HepG2 (cell line): ENCODE data around the gene DDX50. TPM values are rescaled to one million over a fixed set of nuclear protein-coding genes. Genes with fewer than 3 reads are reported as not detected.

Experiments
- ATAC-seq: fragments of 200-7000 bp; cut with Tn5 transposase; 3 replicates; pipeline ENCODE4 v1.9.1; 2020; ENCODE audit warnings: mild to moderate bottlenecking, moderate library complexity
- BruUV-seq: library from RNA; stranded (reverse); fragments of 400-500 nt; replicated peaks from 2 replicates; lab custom pipeline; 2021; lab: Mats Ljungman, UMichigan
- CTCF ChIA-PET: fragments of 300-600 bp; formaldehyde crosslinking; extraction: SDS; loops from one replicate; lab custom pipeline; 2021; ENCODE audit warnings: low total read pairs, inconsistent platforms, low intra/inter-chr PET ratio; lab: Yijun Ruan, JAX
- POLR2A ChIA-PET: fragments of 350-600 bp; sonication (Branson Sonifier 250); formaldehyde crosslinking; loops from one replicate; lab custom pipeline; 2020; ENCODE audit warnings: antibody characterized with exemption, inconsistent platforms; lab: Yijun Ruan, JAX
- DNase-seq: peaks from one replicate; pipeline ENCODE4 v3.0.0-alpha.2; 2015; ENCODE audit warnings: low spot score
- FAIRE-seq: peaks from 3 replicates; lab custom pipeline; 2011; peaks lifted over from hg19 to GRCh38; lab: Jason Lieb, UNC
- H2AFZ ChIP-seq: one replicate; pipeline ENCODE4 v1.6.1; 2011; ENCODE audit warnings: low read length, inconsistent platforms
- H3K27ac ChIP-seq: fragments of 300-600 bp; 3 replicates; pipeline ENCODE4 v1.8.0; 2011; ENCODE audit warnings: mixed run types, mild to moderate bottlenecking, mixed read lengths, low read length, inconsistent platforms; ENCODE audit not compliant: insufficient read depth; ENCODE audit errors: extremely low read length
- H3K27me3 ChIP-seq, 2 experiments: fragments of 200-600 bp in 1 of 2; 2 replicates in 1 of 2; 3 replicates in 1 of 2; pipeline versions ENCODE4 v1.6.0 to v1.8.0; 2011; ENCODE audit warnings: low read length in 2 of 2, mild to moderate bottlenecking in 2 of 2, moderate library complexity in 2 of 2, inconsistent platforms in 1 of 2; ENCODE audit not compliant: insufficient read depth in 2 of 2, control insufficient read depth in 1 of 2
- H3K36me3 ChIP-seq, 2 experiments: fragments of 200-600 bp in 1 of 2; replicated peaks in 1 of 2; 2 replicates in 1 of 2; 3 replicates in 1 of 2; pipeline versions ENCODE4 v1.5.1 to v1.8.0; 2011; ENCODE audit warnings: low read length in 2 of 2, inconsistent platforms in 1 of 2; ENCODE audit not compliant: insufficient read depth in 2 of 2, control insufficient read depth in 1 of 2
- H3K4me1 ChIP-seq: 2 replicates; pipeline ENCODE4 v1.5.1; 2012; ENCODE audit warnings: low read length, inconsistent platforms; ENCODE audit not compliant: insufficient read depth
- H3K4me2 ChIP-seq: 2 replicates; pipeline ENCODE4 v1.6.0; 2011; ENCODE audit warnings: low read depth, low read length, inconsistent platforms
- H3K4me3 ChIP-seq, 3 experiments: fragments of 200-600 bp in 1 of 3; sonication (generic), shearing (Covaris generic) in 1 of 3; replicated peaks in 1 of 3; 2 replicates each; pipeline ENCODE4 v1.5.1; 2011 to 2016; ENCODE audit warnings: low read length in 3 of 3, inconsistent platforms in 2 of 3, low read depth in 2 of 3, mild to moderate bottlenecking in 2 of 3, control low read depth in 1 of 3, mixed read lengths in 1 of 3; ENCODE audit not compliant: insufficient read depth in 1 of 3
- H3K79me2 ChIP-seq: one replicate; pipeline ENCODE4 v1.6.1; 2011; ENCODE audit warnings: low read length, inconsistent platforms; ENCODE audit not compliant: insufficient read depth
- H3K9ac ChIP-seq: 2 replicates; pipeline ENCODE4 v1.6.0; 2011; ENCODE audit warnings: mild to moderate bottlenecking, low read depth, low read length, inconsistent platforms; ENCODE audit not compliant: insufficient read depth
- H3K9me3 ChIP-seq: 2 replicates; pipeline ENCODE4 v1.5.1; 2012; ENCODE audit warnings: mild to moderate bottlenecking, low read length
- H4K20me1 ChIP-seq: 2 replicates; pipeline ENCODE4 v1.6.0; 2011; ENCODE audit warnings: inconsistent platforms, mild to moderate bottlenecking, low read length, moderate library complexity; ENCODE audit not compliant: insufficient read depth
- TBX2 ChIP-seq: sonication (generic); formaldehyde crosslinking; IDR thresholded peaks from 2 replicates; pipeline ENCODE4 v1.5.0; 2020; ENCODE audit warnings: missing genetic modification reagents, mild to moderate bottlenecking, borderline replicate concordance
- ZNF3 ChIP-seq: IDR thresholded peaks from 2 replicates; pipeline ENCODE4 v1.7.0; 2017; ENCODE audit warnings: inconsistent platforms
- ZNF570 ChIP-seq: sonication (generic); formaldehyde crosslinking; IDR thresholded peaks from 2 replicates; pipeline ENCODE4 v1.4.0; 2020; ENCODE audit warnings: mild to moderate bottlenecking, missing genetic modification reagents, borderline replicate concordance
- WGBS: methylation state at CpG from one replicate; pipeline ENCODE4 v1.1.6; 2017; ENCODE audit warnings: low lambda C conversion rate; 5-methylcytosine and 5-hydroxymethylcytosine counted together
- in situ Hi-C: cut with HindIII; loops from 2 replicates; pipeline ENCODE4 v1.10.0; 2017; ENCODE audit warnings: low pct_unique_long_range_greater_than_20kb; ENCODE audit not compliant: extremely low pct_ligation_motif_present
- intact Hi-C: fragments of 100-400 bp; cut with micrococcal nuclease; formaldehyde crosslinking; loops from one replicate; pipeline ENCODE4 v1.10.0; 2022; ENCODE audit not compliant: unreplicated experiment
- polyA plus RNA-seq, 8 experiments: library from polyadenylated mRNA; depleted of rRNA in 3 of 8; stranded (reverse) in 7 of 8; unstranded in 1 of 8; fragments of >200 nt; fragmentation: Illumina TruSeq in 4 of 8; extraction: Trizol in 4 of 8; gene quantifications; 2 replicates each; pipeline versions ENCODE4 v1.2.1 to v1.2.3, GENCODE V29; 2011 to 2016; ENCODE audit warnings: low read depth in 4 of 8, missing spikeins in 1 of 8, mixed read lengths in 1 of 8; ENCODE audit not compliant: insufficient read depth in 1 of 8
- total RNA-seq, 5 experiments: library from RNA; depleted of rRNA; stranded (reverse); fragments of >200 nt; fragmentation: Illumina TruSeq; extraction: Trizol; gene quantifications; 2 replicates each; pipeline ENCODE4 v1.2.3, GENCODE V29; 2016; ENCODE audit warnings: low read depth in 1 of 5
- TF ChIP-seq, protein P1 (sequence below): sonication (generic); formaldehyde crosslinking; conservative IDR thresholded peaks from 2 replicates; pipeline ENCODE4 v1.8.0; 2022; ENCODE audit warnings: low read depth, missing genetic modification reagents
- TF ChIP-seq, protein P2 (sequence below): sonication (generic); formaldehyde crosslinking; IDR thresholded peaks from 2 replicates; pipeline ENCODE4 v1.9.0; 2021; ENCODE audit warnings: mild to moderate bottlenecking, missing genetic modification reagents

The DDX50 gene
- total and polyA plus RNA-seq, 2 of the 13 experiments (the other 11 are each of a cell fraction or from before 2014, with no cell fraction given), result 19.0 to 38.2 TPM

DNA sequence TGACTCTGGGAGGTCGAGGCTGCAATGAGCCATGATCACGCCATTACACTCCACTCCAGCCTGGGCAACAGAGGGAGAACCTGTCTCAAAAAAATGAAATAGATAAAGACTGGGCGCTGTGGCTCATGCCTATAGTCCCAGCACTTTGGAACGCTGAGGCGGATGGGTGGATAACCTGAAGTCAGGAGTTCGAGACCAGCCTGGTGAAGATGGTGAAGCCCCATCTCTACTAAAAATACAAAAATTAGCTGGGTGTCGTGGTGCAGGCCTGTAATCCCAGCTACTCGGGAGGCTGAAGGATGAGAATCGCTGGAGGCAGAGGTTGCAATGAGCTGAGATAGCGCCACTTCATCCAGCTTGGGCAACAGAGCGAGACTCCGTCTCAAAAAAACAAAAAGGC, 53.8 kb downstream of the DDX50 start:
- Histone ChIP-seq H3K9me3 (no peaks in the 10 kb centered on the region), H3K36me3 (peaks cover under 1 to 3% of the 10 kb centered on the region in 2 experiments), H3K27me3 (no peaks in the 10 kb centered on the region; a peak in 1 of 5 replicates), H2AFZ (no peak overlapping the region), H3K4me3 (peak overlapping the region; percentile 66 to 96 (median 90); a peak in 5 of 6 replicates), H3K4me1 (peaks cover 25% of the 10 kb centered on the region), H3K9ac (peak overlapping the region; percentile 97; the same call in 1 of the 2 replicates), H3K79me2 (peaks cover 45% of the 10 kb centered on the region), H3K4me2 (peak overlapping the region; percentile 95), H4K20me1 (peaks cover 22% of the 10 kb centered on the region), H3K27ac (peak overlapping the region; percentile 91)
- in situ Hi-C loops (no loop called here), intact Hi-C loops (loop anchor here (1.0 to 5.0 kb wide), 2 partner anchors 54 to 137 kb away; partner anchors contain the start of gene DDX50)
- WGBS, result 85% methylated on average over 12 of the region's 12 CpGs
- FAIRE-seq (no peak), DNase-seq (no peak), ATAC-seq (no peak)
- POLR2A ChIA-PET, result interaction anchor here (1.1 to 2.3 kb wide), 4 partner anchors 12 to 78 kb away, joined by 3 to 9 read pairs (median 8); partner anchors contain the start of gene DDX50
- CTCF ChIA-PET, result no interaction called here
- no TSS peak for BruUV-seq
- TF ChIP-seq ZNF3 (CRISPR knock-in tag) (no peak), TBX2 (CRISPR knock-in tag) (no peak), ZNF570 (CRISPR knock-in tag) (no peak)
- TF ChIP-seq, protein P1, sequence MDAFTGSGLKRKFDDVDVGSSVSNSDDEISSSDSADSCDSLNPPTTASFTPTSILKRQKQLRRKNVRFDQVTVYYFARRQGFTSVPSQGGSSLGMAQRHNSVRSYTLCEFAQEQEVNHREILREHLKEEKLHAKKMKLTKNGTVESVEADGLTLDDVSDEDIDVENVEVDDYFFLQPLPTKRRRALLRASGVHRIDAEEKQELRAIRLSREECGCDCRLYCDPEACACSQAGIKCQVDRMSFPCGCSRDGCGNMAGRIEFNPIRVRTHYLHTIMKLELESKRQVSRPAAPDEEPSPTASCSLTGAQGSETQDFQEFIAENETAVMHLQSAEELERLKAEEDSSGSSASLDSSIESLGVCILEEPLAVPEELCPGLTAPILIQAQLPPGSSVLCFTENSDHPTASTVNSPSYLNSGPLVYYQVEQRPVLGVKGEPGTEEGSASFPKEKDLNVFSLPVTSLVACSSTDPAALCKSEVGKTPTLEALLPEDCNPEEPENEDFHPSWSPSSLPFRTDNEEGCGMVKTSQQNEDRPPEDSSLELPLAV (CRISPR knock-in tag), result no peak
- TF ChIP-seq, protein P2, sequence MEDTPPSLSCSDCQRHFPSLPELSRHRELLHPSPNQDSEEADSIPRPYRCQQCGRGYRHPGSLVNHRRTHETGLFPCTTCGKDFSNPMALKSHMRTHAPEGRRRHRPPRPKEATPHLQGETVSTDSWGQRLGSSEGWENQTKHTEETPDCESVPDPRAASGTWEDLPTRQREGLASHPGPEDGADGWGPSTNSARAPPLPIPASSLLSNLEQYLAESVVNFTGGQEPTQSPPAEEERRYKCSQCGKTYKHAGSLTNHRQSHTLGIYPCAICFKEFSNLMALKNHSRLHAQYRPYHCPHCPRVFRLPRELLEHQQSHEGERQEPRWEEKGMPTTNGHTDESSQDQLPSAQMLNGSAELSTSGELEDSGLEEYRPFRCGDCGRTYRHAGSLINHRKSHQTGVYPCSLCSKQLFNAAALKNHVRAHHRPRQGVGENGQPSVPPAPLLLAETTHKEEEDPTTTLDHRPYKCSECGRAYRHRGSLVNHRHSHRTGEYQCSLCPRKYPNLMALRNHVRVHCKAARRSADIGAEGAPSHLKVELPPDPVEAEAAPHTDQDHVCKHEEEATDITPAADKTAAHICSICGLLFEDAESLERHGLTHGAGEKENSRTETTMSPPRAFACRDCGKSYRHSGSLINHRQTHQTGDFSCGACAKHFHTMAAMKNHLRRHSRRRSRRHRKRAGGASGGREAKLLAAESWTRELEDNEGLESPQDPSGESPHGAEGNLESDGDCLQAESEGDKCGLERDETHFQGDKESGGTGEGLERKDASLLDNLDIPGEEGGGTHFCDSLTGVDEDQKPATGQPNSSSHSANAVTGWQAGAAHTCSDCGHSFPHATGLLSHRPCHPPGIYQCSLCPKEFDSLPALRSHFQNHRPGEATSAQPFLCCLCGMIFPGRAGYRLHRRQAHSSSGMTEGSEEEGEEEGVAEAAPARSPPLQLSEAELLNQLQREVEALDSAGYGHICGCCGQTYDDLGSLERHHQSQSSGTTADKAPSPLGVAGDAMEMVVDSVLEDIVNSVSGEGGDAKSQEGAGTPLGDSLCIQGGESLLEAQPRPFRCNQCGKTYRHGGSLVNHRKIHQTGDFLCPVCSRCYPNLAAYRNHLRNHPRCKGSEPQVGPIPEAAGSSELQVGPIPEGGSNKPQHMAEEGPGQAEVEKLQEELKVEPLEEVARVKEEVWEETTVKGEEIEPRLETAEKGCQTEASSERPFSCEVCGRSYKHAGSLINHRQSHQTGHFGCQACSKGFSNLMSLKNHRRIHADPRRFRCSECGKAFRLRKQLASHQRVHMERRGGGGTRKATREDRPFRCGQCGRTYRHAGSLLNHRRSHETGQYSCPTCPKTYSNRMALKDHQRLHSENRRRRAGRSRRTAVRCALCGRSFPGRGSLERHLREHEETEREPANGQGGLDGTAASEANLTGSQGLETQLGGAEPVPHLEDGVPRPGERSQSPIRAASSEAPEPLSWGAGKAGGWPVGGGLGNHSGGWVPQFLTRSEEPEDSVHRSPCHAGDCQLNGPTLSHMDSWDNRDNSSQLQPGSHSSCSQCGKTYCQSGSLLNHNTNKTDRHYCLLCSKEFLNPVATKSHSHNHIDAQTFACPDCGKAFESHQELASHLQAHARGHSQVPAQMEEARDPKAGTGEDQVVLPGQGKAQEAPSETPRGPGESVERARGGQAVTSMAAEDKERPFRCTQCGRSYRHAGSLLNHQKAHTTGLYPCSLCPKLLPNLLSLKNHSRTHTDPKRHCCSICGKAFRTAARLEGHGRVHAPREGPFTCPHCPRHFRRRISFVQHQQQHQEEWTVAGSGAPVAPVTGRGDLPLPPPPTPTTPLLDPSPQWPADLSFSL (CRISPR knock-in tag), result no peak
